Activated naive CD4-positive, alpha-beta T cell treated with Interleukin-2 at 50 U/mL for 16 hours (primary cell): ENCODE results near the gene RFFL.
"Not testable (repeated sequence)": the region's sequence is repeated elsewhere in the genome, so short reads cannot be mapped to it uniquely, and the experiment has no call there.

Source experiments
- DNase-seq: peaks from one replicate; pipeline ENCODE4 v3.0.0-alpha.2; 2020

The RFFL gene

GRCh38 chr17:35063514-35064223 lies at the start of gene RFFL:
TSS of gene RFFL (minus strand) at chr17:35063707. CDS start at chr17:35026553, 37,154 bp downstream.
- peak; percentile 89 for DNase-seq

- not testable (repeated sequence) for DNase-seq
Measured at GRCh38 chr17:35110791-35111190, 47.3 kb upstream of the RFFL start.

GRCh38 chr17:35104844-35105450 lies 41.4 kb upstream of the RFFL start:
- DNase-seq, result no peak

GRCh38 chr17:35103271-35103670 lies 39.8 kb upstream of the RFFL start:
- no peak for DNase-seq

- no peak for DNase-seq
Measured at GRCh38 chr17:35101725-35102124, 38.2 kb upstream of the RFFL start.

GRCh38 chr17:35101036-35101435 lies 37.5 kb upstream of the RFFL start:
- no peak for DNase-seq

GRCh38 chr17:35099908-35100307 lies 36.4 kb upstream of the RFFL start:
- no peak for DNase-seq

- no peak for DNase-seq
Measured at GRCh38 chr17:35097776-35098175, 34.3 kb upstream of the RFFL start.

GRCh38 chr17:35095741-35096140 lies 32.2 kb upstream of the RFFL start:
- no peak for DNase-seq

GRCh38 chr17:35094902-35095301 lies 31.4 kb upstream of the RFFL start:
- no peak for DNase-seq

GRCh38 chr17:35090707-35091106 lies 27.2 kb upstream of the RFFL start:
- not testable (repeated sequence) for DNase-seq

GRCh38 chr17:35089586-35090296 lies 26.2 kb upstream of the RFFL start:
- DNase-seq, result peak; percentile 54

GRCh38 chr17:35088881-35089585 lies 25.5 kb upstream of the RFFL start:
- DNase-seq, result peak; percentile 90

GRCh38 chr17:35088356-35088880 lies 24.9 kb upstream of the RFFL start:
- DNase-seq, result peak; percentile 32

GRCh38 chr17:35087731-35088355 lies 24.3 kb upstream of the RFFL start:
- peak; percentile 16 for DNase-seq

GRCh38 chr17:35086931-35087573 lies 23.5 kb upstream of the RFFL start:
- no peak for DNase-seq

GRCh38 chr17:35086164-35086563 lies 22.7 kb upstream of the RFFL start:
- no peak for DNase-seq

- DNase-seq, result no peak
Measured at GRCh38 chr17:35084987-35085386, 21.5 kb upstream of the RFFL start.

- no peak for DNase-seq
Measured at GRCh38 chr17:35083071-35083470, 19.6 kb upstream of the RFFL start.

- DNase-seq, result no peak
Measured at GRCh38 chr17:35082073-35082657, 18.7 kb upstream of the RFFL start.

- no peak for DNase-seq
Measured at GRCh38 chr17:35081638-35082037, 18.1 kb upstream of the RFFL start.

GRCh38 chr17:35080536-35080935 lies 17.0 kb upstream of the RFFL start:
- no peak for DNase-seq
